GM19452 (cell line): Measurements from ENCODE around the gene ACOT7.
"Not testable (repeated sequence)": the region's sequence is repeated elsewhere in the genome, so short reads cannot be mapped to it uniquely, and the experiment has no call there.

ENCODE experiments used
- ATAC-seq: cut with Tn5 transposase; IDR thresholded peaks from one replicate; pipeline ENCODE4 v1.9.1; 2021; ENCODE audit not compliant: unreplicated experiment

Gene ACOT7

DNA sequence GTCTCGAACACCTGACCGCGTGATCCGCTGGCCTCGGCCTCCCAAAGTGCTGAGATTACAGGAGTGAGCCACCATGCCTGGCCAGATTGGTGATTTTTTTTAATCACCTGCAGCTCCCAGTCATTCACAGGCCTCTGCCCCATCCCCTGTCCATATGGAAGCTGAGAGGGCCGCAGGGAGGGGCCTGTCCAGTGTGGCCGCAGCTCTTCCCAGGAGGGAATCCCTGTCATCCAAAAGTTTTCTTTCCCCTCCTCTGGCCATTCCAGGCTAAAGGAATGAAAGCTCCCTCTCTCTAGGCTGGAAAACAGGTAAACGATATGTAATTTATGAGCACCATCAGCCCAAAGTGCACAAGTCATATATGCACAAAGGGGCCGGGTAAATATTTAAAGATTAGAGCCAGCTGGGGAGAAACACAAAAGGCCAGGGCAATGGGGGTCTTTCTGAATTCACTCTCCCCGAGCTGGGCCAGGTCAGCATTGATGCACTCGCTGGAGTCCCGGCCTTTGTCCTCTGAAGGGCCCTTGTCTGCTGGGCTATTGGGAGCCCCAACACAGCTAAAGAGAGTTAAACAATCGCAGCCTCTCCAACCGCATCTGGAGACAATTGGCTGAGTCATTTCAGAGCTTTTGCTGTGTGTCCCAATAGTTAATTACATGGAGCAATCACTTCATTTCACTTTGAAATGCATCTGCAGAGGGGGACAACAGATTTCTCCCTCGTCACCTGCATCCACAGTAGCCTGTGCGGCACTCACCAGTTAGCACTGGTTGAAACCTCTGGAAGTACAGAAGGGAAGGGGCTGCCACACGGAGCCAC, 153.4 kb downstream of the ACOT7 start:
- ATAC-seq = no peak

DNA sequence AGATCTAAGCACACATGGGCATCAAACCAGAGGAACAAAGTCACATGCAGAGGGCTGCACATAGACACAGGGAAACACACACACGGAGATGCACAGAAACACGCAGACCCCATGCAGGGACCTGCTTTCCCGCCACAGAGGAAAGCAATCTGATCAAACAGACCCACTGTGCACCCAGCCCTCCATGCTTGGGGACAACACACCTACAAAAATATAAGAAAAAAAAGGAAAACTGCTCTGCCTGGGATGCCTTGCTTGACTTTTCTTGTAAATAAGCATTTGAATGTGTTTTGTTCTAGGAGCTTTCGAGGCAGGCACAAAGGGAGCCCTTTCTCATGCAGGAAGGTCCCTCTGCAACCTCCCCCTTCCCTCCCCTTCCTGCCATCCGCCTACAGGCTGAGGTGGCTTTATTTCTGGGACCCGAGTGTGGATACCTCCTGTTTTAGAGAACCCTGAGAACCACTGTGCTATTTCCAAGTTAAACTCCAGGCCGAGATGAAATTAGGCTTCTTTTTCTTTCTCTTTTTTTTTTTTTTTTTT, 154.3 kb downstream of the ACOT7 start:
- no peak for ATAC-seq

DNA sequence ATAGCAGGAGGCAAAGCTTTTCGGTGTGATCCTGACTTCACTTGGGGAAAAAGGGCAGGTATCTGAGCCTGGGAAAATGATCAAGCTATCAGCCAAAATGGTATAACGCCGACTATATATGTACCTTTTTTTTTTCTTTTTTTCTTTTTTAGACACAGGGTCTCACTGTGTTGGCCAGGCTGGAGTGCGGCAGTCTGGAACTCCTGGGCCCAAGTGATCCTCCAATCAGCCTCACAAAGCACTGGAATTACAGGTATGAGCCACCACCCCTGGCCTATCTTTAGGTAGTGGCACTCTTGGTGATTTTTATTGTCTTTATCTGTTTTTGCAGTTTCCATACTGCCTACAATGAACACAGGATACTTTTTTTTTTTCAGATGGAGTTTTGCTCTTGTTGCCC, 156.5 kb downstream of the ACOT7 start:
- no peak for ATAC-seq

DNA sequence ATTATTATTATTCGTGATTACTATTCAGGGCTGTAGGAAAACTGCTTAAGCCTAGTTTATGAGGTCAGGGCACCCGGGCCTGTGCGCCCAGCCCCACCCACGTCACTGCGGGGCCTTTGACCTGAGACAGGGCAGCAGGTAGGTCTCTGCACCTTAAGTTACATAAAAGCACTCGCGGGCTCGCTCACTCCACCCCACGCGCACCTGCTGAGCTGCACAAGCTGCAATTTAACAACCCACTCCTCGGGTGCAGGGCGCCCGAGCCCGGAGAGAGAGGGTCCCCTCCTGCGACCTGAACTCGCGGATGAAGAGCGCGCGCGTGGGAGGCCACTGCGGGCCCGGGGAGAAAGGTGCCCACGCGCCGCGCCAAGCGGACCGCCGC, 158.3 kb downstream of the ACOT7 start:
- ATAC-seq = no peak

DNA sequence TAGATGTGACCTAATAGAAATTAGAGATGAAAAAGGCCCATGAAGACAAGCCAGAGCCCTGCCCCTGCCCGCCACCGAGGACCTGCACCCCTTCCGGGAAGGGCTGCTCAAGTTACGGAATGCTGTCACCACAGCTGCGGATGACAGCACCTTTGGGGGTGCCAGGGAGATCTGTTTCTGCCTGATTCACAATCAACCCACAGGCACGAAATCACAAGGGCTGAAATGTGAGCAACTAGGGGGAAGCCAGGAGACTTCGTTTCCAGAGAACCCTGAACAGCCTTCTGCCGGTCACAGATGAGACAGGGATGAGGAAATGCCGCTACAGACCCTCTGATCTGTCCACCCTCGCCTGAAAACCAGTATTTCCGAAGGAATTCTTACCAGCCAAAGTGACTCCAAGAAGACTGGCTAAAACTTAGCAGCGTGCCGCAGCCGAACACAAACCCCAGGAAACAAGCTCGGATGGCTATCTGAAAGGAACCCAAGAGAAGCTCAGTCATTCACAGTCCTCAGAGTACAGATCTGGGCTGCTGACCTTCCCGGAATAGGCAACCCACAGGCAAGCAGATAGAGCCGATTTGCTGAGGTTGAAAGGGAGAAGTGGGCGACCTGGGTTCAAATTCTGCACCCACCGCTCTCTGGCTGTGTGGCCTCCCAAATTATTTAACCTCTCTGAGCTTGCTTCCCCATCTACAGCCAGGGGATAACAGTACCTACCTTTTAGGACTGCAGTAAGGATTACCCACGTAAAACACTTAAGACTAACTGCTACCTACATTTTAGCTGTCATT, 158.9 kb downstream of the ACOT7 start:
- ATAC-seq = no peak

DNA sequence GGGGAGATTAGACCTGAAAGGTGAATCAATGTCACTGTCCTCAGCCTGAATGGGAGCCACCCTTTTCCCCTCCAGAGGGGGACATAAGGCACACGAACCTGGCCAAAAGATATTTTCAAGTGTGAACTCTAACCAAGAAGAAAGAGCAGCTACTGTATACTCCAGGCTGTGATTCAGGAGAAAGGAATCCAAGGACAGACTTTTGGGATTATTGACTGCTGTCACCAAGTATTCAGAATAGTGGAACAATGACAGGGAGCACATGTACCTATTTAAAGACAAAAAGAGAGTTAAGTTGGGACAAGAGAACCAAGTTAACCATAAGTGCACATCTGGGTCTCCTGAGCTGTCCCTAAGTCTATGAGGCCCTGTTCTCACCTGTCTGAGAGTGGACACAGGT, 160.2 kb downstream of the ACOT7 start:
- ATAC-seq = no peak

DNA sequence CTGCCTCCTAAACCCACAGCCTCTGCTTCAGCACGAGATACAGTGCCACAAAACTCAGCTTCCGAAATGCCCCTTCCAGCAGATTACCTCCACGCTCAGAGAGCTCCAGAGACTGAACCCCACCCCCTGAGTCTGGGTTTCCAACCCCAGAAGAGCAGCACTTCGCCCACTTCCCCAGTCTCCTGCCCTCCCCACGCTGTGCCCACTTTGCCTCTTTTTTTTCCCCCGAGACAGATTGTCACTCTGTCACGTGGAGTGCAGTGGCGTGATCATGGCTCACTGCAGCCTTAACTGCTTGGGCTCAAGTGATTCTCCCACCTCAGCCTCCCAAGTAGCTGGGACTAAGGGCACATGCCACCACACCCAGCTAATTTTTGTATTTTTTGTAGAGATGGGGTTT, 167.9 kb downstream of the ACOT7 start:
- ATAC-seq = no peak

DNA sequence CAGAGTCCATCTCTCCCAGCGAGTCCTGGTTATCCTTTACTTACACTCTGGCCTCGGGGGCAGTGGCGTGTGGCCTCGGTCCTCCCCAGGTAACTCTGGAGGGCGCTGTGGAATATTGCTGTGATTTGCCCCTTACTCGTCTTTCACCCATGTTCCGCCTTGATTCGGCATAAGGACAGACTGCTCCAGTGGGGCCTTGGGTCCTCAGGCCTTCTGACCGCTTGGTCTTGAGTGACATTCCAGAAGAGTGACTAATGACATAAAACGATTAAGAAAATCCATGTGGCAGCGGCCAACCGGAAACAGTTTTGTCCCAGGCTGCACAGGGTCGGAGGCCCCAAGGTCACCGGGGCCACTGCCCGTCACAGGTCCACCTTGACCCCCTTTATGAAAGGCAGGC, 168.8 kb downstream of the ACOT7 start:
- no peak for ATAC-seq

DNA sequence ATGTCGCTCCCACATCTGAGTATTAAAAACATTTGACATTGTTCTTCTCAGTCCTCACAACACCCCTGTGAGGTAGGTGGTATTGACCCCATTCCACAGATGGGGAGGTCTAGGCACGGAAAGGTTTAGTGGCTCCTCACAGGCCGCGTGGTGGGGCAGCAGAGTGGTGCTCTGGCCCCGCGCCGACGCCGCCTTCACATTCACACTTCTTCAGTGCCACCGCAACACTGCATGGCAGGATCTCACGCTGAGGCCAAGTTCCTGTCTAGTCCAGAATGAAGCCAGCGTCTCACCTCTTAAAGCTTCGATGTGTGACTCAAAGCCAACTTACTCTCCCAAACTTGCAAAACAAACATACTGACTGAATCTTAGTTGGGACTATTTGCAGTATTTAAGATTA, 169.9 kb downstream of the ACOT7 start:
- no peak for ATAC-seq

DNA sequence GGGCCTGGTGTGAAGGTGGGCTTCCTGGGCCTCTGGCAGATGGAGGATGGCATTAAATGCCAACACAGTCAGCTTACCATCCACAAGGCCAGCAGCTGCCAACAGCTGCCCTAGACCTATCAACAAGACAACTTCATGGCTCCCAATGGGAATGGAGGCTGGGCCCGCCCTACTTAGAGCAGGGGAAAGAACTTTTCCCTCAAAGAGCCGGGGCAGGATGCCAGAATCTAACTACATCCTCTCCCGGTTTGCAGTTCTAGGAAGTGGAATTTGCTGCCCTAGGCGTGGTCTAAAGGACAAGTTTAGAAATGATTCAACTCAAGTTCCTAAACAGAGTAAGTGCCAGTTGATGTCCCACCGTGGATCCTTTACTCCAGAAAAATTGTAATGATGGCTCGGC, 170.9 kb downstream of the ACOT7 start:
- no peak for ATAC-seq

DNA sequence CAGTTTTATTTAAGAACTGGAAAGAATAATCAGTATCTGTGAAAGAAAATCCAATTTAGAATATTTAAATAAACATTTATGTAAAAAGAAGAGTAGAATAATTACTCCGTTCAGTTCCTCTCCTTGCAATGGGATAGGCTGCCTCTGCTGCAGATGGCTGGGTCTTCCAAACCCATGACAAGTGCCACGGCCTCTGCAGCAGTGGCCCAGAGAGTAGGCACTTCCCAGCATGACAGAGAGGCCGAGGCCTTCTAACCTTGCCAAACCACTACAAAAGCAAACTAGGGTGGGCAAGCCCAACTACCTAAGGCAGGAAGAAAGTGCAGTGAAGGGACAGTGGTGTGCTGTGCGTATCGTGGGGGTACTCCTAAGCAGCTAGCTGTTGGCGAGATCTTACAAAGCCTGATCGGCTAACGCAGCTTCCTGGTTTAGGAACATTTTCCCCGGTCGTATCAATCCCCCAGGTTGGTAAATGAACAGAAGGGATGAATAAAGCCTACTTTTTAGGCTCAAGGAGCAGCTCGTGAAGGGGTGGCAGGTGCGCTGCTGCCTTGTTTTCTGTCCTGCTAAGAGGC, 172.3 kb downstream of the ACOT7 start:
- ATAC-seq = no peak

DNA sequence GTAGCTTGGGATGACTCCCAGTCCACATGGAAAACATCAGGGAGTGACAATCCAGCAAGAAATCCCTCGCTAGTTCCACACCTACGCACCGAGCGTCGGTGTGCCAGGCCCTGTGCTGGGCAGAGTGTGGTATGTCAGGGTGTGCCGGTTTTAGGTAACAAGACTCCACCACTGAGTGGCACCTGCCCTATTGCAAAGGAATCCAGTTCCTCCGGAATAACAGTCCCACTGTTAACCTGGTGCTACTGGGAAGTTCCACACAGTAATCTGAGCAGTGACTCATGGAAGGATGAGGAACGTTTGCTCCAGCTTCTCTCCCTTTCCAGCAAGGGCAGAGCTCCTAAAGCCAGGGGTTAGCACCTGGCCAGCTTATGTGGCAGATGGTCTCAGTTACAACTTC, 173.3 kb downstream of the ACOT7 start:
- no peak for ATAC-seq

DNA sequence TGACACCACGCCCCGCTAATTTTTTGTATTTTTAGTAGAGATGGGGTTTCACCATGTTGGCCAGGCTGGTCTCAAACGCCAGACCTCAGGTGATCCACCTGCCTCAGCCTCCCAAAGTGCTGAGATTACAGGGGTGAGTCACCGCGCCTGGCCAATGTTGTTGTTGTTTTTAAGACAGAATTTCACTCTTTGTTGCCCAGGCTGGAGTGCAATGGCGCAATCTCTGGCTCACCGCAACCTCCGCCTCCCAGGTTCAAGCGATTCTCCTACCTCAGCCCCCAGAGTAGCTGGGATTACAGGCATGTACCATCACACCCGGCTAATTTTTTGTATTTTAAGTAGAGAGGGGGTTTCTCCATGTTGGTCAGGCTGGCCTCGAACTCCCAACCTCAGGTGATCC, 173.9 kb downstream of the ACOT7 start:
- not testable (repeated sequence) for ATAC-seq

DNA sequence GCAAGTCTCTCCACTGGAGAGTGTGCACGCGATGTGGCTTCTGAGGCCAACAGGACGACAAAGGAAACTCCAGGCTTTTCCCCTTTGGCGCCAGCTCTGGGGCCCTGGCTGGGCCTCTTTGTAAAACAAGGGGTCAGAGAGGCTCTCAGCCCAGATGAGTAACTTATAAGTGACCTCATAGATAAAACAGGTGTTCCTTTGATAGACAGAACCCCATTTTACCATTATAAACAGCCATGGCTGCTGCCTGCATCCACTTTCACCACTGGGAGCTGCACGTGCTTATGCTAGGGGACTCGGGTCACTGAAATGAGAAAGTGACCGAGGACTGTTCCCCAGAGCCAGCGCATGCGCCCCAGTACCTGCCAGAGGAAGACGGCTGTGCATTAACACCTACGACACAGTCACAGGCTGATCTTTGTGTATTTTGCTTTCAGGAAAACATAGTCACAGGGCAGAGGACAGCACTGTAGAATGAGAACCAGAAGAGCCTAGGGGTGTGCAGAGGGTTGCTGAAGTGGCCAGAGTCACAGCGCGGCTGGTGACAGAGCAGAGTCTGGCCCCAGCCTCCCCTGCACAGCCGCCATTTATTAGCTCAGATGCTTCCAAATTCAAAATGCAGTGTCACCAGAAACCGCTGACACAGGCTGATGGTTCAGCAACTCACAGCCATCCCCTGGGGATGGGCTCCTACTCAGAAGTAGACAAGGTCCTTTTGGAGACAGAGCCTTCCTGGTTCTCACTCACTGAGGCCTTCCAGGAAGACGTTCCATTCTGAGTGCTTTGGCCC, 175.0 kb downstream of the ACOT7 start:
- ATAC-seq = no peak
